Activated CD8-positive, alpha-beta memory T cell treated with anti-CD3 and anti-CD28 coated beads, Interleukin-2, amount 50 U/mL, for 24 hours (primary cell): ENCODE results near the gene DTL.

Experiments used
- DNase-seq: peaks from one replicate; pipeline ENCODE4 v3.0.0-alpha.2; 2020; ENCODE audit errors: extremely low read depth

Gene DTL

DNA sequence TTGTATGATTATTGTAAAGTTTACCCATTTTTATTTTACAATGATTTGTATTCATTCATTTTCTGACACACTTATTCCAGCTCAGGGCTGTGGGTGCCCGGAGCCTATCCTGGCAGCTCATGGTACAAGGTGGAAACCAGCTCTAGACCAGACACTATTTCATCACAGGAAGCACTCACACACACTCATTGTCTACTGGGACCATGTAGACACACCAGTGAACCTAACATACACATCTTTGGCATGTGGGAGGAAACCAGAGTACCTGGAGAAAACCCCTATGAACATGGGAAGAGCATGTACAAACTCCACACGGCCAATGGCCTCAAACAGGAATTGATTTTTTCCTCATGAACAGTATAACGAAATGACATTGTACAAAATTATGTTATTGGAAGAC lies 2.4 kb downstream of the DTL start:
- DNase-seq, result no peak

GRCh38 chr1:212039622-212040021 lies 4.1 kb downstream of the DTL start:
- no peak for DNase-seq

- DNase-seq, result no peak
Measured at GRCh38 chr1:212040629-212041412, 5.3 kb downstream of the DTL start.

- no peak for DNase-seq
Measured at GRCh38 chr1:212042436-212042835, 6.9 kb downstream of the DTL start.

DNA sequence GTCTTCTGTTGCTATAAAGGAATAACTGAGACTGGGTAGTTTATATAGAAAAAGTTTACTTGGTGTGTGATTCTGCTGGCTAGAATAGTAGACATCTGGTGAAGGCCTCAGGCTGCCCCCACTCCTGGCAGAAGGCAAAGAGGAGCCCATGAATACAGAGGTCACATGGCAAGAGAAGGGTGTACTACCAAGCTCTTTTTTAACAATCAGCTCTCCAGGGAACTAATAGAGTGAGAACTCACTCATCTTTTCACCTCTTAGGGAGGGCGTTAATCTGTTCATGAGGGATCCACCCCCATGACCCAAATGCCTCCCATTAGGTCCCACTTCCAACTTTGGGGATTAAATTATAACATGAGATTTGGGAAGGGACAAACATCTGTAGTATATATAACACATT lies 9.3 kb downstream of the DTL start:
- no peak for DNase-seq

GRCh38 chr1:212045981-212046380 lies 10.4 kb downstream of the DTL start:
- DNase-seq, result no peak

GRCh38 chr1:212053993-212054392 lies 18.4 kb downstream of the DTL start:
- no peak for DNase-seq

GRCh38 chr1:212055333-212055732 lies 19.8 kb downstream of the DTL start:
- no peak for DNase-seq

- no peak for DNase-seq
Measured at GRCh38 chr1:212060632-212061472, 25.3 kb downstream of the DTL start.

DNA sequence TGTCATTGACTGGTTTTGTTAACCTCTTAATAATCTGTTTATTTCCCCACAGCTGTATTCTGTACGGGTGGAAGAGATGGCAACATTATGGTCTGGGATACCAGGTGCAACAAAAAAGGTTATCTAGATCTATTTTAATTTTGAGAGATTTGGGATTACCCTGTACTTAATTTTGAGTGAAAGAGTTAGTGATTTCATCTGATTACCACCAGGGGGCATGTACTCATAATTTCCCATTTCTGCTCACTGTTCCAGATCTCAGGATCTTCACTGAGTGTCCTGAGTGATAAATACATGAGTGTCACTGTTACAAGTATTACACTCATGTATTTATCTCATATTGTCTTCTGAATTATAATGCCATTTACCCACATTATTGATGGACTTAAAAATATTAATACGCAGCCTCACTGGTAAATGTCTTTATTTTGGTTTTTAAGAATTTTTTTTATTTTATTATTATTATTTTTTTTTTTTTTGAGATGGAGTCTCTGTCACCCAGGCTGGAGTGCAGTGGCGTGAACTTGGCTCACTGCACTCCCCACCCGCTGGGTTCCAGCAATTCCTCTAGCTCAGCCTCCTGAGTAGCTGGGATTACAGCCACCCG lies 27.4 kb downstream of the DTL start:
- no peak for DNase-seq

- no peak for DNase-seq
Measured at GRCh38 chr1:212067787-212068186, 32.2 kb downstream of the DTL start.

GRCh38 chr1:212070720-212071302 lies 35.3 kb downstream of the DTL start:
- no peak for DNase-seq

- DNase-seq, result no peak
Measured at GRCh38 chr1:212072047-212072446, 36.5 kb downstream of the DTL start.

DNA sequence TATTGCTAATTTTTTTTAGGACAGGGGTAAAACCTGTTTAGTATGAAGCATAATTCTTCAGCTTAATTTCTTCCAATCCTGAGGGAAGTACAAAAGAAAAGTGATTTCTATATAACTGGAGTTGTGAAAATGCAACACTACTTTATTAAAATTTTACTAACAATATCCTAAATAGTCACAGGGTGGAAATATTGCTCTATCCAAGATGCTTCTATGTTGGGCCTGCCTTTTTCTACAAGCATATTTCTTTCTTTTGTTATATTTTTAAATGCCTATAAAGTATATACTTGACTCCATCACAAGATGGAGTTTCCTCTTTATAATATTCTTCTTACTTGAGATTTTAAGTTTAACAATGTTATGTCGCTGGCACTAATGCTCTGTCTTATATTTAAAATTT lies 37.9 kb downstream of the DTL start:
- no peak for DNase-seq

DNA sequence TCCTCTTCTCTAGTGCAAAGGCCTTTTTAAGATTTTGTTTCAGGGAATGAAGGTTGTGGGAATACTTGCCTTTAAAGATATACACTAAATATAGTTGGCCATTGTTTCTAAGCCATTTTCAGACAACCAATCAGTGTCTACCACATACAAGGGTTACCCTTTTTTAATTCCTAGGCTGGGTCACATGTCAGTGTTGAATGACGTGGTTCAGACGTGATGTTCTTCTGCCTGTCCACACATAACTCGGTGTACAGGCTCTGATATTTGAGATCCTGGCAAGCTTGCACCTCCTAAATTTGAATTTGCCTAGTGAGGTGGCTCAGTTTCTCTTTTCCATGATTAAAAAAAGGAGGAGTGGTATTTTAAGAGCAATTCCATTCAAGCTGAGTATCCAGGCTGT lies 38.8 kb downstream of the DTL start:
- no peak for DNase-seq

- DNase-seq, result no peak
Measured at GRCh38 chr1:212074856-212075255, 39.3 kb downstream of the DTL start.

DNA sequence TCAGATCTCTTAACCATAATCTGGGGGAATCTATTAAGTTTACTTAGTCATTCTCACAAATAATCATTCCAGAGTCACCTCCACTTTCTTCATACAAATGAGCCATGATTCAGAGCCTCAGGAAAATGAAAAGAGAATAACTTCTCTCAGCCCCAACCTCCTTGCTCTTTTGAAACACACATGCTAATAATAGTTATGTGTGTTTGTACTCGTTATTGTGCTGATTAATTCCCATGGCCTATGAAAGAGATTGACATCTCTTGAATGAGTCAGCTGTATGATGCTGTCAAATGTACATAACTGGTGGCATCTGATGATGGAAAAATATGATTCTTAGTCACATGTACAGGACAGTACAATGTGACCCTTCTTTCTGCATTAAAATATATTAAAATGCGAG lies 41.5 kb downstream of the DTL start:
- no peak for DNase-seq

GRCh38 chr1:212078826-212079225 lies 43.3 kb downstream of the DTL start:
- DNase-seq, result no peak

DNA sequence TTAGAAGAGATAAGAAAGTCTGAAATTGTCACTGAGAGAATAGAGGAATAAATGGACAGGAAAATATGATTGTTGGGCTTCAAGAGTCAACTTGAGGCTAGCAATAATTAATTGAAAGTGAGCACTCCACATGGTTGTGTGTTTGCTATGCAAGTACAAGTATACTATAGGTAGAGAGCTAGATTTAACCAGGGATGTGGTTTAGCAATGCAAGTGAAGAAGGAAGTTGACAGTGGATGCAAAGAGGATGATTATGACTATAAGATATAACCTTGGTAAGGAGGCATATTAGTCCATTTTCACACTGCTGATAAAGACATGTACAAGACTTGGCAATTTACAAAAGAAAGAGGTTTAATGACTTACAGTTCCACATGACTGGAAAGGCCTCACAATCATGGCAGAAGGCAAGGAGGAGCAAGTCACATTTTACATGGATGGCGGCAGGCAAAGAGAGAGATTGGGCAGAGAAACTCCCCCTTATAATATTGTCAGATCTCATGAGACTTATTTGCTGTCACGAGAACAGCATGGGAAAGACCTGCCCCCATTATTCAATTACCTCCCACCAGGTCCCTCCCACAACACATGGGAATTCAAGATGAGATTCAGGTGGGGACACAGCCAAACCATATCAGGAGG lies 47.3 kb downstream of the DTL start:
- no peak for DNase-seq

DNA sequence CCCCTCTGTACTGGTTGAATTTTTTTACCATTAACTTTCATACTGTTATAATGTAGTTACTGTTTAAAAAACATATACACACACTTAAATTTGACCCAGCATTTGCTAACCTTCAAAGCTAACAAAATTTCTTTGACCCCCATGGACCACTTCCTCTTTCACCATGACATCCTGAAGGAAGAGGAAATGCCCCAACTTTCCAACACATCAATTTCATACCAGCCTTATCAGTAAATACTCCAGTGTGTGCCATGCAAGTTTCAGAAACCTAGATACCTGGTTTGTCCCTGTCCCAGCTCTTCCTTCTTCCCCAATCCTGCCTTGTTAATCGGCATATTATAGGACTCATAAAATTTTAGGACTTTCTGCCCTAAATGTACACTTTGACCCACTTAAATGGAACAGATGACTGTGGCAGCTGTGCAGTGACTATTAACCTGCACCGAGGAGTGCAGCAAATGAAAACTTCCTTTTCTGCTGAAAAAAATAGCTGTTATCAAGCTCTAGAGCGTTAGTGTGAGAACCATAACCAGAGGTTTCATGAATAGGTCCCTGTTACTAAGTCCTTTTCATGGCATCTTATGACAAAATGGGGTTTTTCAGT lies 54.1 kb downstream of the DTL start:
- no peak for DNase-seq

GRCh38 chr1:212091438-212092121 lies 56.0 kb downstream of the DTL start:
- no peak for DNase-seq
